Measurements from ENCODE around the gene PPP6R2. TPM values are rescaled to one million over a fixed set of nuclear protein-coding genes. Genes with fewer than 3 reads are reported as not detected.
A peak's percentile ranks its signal among the peaks of the same experiment; 100 is the strongest.

The PPP6R2 gene
- total RNA-seq, 1 experiment from 2014 or later: 42.6 TPM

DNA sequence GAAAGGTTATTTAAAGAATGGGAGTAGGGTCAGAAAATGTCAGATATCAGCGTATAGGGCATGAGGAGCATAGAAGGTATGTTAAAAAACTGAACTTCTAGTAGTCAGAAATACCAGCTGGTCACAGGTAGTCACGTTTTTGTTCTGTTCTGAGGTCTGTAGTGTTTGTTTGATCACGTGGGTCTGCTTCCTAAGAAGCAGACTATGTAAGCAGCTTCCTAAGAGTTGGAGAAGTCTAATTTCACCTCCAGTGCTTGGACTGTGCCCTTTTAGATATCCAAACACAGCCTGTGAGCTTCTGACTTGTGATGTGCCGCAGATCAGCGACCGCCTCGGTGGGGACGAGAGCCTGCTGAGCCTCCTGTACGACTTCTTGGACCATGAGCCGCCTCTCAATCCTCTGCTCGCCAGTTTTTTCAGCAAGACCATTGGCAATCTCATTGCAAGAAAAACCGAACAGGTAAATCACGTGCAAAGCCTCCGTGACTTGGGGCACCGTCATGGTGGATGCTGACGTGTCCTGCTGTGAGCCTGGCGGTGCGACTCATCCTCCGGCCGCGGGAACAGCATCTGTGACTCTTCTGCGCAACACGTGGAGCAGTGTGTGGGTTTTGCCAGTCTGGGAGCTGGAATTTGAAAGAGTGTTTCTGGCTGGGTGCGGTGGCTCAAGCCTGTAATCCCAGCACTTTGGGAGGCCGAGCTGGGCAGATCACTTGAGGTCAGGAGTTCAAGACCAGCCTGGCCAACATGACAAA lies 63.5 kb downstream of the PPP6R2 start:
- TF ChIP-seq, protein P1, sequence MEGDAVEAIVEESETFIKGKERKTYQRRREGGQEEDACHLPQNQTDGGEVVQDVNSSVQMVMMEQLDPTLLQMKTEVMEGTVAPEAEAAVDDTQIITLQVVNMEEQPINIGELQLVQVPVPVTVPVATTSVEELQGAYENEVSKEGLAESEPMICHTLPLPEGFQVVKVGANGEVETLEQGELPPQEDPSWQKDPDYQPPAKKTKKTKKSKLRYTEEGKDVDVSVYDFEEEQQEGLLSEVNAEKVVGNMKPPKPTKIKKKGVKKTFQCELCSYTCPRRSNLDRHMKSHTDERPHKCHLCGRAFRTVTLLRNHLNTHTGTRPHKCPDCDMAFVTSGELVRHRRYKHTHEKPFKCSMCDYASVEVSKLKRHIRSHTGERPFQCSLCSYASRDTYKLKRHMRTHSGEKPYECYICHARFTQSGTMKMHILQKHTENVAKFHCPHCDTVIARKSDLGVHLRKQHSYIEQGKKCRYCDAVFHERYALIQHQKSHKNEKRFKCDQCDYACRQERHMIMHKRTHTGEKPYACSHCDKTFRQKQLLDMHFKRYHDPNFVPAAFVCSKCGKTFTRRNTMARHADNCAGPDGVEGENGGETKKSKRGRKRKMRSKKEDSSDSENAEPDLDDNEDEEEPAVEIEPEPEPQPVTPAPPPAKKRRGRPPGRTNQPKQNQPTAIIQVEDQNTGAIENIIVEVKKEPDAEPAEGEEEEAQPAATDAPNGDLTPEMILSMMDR (conservative IDR thresholded peaks at IDR 0.05): no peak
- H4K91ac ChIP-seq (ENCODE audit: insufficient read length, low read depth, low read length): no peak overlapping the region
- Mint-ChIP-seq H3K36me3 (ENCODE audit: insufficient read depth in 1 of 3, low read depth in 3 of 3) (peaks cover 19 to 59% (median 43%) of the 10 kb centered on the region in 3 experiments; a peak in 6 of 7 replicates), H3K4me1 (no peaks in the 10 kb centered on the region), H3K27me3 (ENCODE audit: low read depth) (no peaks in the 10 kb centered on the region), H3K9me3 (no peaks in the 10 kb centered on the region; a peak in 1 of 5 replicates), H3K4me3 (no peak overlapping the region), H3K27ac (peak overlapping the region in 2 of 3 experiments; percentile 29 to 77; a peak in 3 of 7 replicates)
- no peaks in the 10 kb centered on the region for H3K27me3 ChIP-seq (ENCODE audit: insufficient read depth, low read length)
- H2BK120ac ChIP-seq (ENCODE audit: low read depth, low read length, poor library complexity, severe bottlenecking): no peak overlapping the region
- no peak overlapping the region for H2BK20ac ChIP-seq (ENCODE audit: low read depth, low read length, poor library complexity, severe bottlenecking)
- H2AK5ac ChIP-seq (ENCODE audit: insufficient read length, low read length): no peak overlapping the region
- H2AFZ ChIP-seq (ENCODE audit: low read length): no peak overlapping the region
- no peak overlapping the region for H2BK5ac ChIP-seq (ENCODE audit: insufficient read length, low read length)
- H3K18ac ChIP-seq (ENCODE audit: insufficient read length, low read depth, low read length): no peak overlapping the region
- H2BK15ac ChIP-seq (ENCODE audit: low read depth, low read length): no peak overlapping the region
- H3K79me2 ChIP-seq (ENCODE audit: insufficient read depth, low read length): no peaks in the 10 kb centered on the region; the same call in 1 of the 2 replicates
- H3K4me2 ChIP-seq (ENCODE audit: insufficient read depth, insufficient read length, low read length): no peak overlapping the region
- no peak overlapping the region for H3K9ac ChIP-seq (ENCODE audit: extremely low read depth, insufficient read length, low read length)
- no peak overlapping the region for H3K4ac ChIP-seq (ENCODE audit: low read depth, low read length)
- H4K20me1 ChIP-seq (ENCODE audit: control insufficient read depth, insufficient read depth, insufficient read length): no peaks in the 10 kb centered on the region
- H3K23ac ChIP-seq (ENCODE audit: insufficient read length, low read depth, low read length): no peak overlapping the region
- peaks cover 3% of the 10 kb centered on the region for H3K23me2 ChIP-seq (ENCODE audit: insufficient read length, low read depth, low read length, poor library complexity, severe bottlenecking)
- DNase-seq: no peak
- WGBS (ENCODE audit: extremely low coverage, insufficient read length, low lambda C conversion rate): no CpG with 5 or more reads among the region's 25 CpGs
- no peak overlapping the region for H2BK12ac ChIP-seq (ENCODE audit: insufficient read length, low read depth, low read length)
- peaks cover 2% of the 10 kb centered on the region for H3K79me1 ChIP-seq (ENCODE audit: insufficient read depth, low read depth, low read length, poor library complexity, severe bottlenecking)
- no peak overlapping the region for H4K8ac ChIP-seq (replicated peaks; ENCODE audit: insufficient read length, low read depth, low read length)
- no peaks in the 10 kb centered on the region for H3K9me3 ChIP-seq (ENCODE audit: control insufficient read depth, low read depth, low read length)
- no peak overlapping the region for H4K5ac ChIP-seq (ENCODE audit: insufficient read length, low read depth, low read length)
- no peak overlapping the region for H3K14ac ChIP-seq (ENCODE audit: insufficient read depth, low read length)
- no peak overlapping the region for H3K56ac ChIP-seq (ENCODE audit: insufficient read length, low read depth, low read length)
- no peaks in the 10 kb centered on the region for H3K4me1 ChIP-seq (ENCODE audit: insufficient read depth, low read length)
- no peak overlapping the region for H3T11ph ChIP-seq (ENCODE audit: low read length)
- no peak overlapping the region for H3K27ac ChIP-seq (ENCODE audit: insufficient read length, low read depth, low read length)

All from H9 (cell line).